ENCODE results near the gene ANKRD13D.

GRCh38 chr11:67337257-67337656, 48.2 kb downstream of the ANKRD13D start:
- no peak for TF ChIP-seq CTCF (IDR thresholded peaks at IDR 0.05)
- TF ChIP-seq POLR2A (IDR thresholded peaks at IDR 0.05), result no peak
- no peak for TF ChIP-seq EP300 (IDR thresholded peaks at IDR 0.05)
- TF ChIP-seq POLR2AphosphoS5 (IDR thresholded peaks at IDR 0.05), result no peak
